Measurements from ENCODE around the gene GALNT10. TPM values are rescaled to one million over a fixed set of nuclear protein-coding genes. Genes with fewer than 3 reads are reported as not detected.

Gene GALNT10
- total RNA-seq, 1 experiment from 2014 or later: 27.8 TPM

- Histone ChIP-seq H3K36me3 (ENCODE audit: control insufficient read depth in 1 of 2, insufficient read depth in 2 of 2, low read length in 2 of 2) (no peaks in the 10 kb centered on the region), H3K4me3 (replicated peaks in 1 of 2; ENCODE audit: low read depth in 1 of 2, low read length in 2 of 2) (no peak overlapping the region), H3K79me2 (ENCODE audit: insufficient read depth, low read length) (no peaks in the 10 kb centered on the region), H3K27ac (ENCODE audit: low read depth, low read length) (no peak overlapping the region), H3K4me1 (ENCODE audit: control insufficient read depth in 1 of 2, insufficient read depth in 2 of 2, low read length in 2 of 2) (peaks cover 3 to 8% of the 10 kb centered on the region in 2 experiments; a peak in 2 of 4 replicates), H3K9me3 (ENCODE audit: control insufficient read depth in 1 of 2, insufficient read depth in 1 of 2, low read depth in 1 of 2, low read length in 2 of 2) (no peaks in the 10 kb centered on the region), H3K9ac (ENCODE audit: low read length) (no peak overlapping the region), H3K9me2 (ENCODE audit: insufficient read depth) (no peaks in the 10 kb centered on the region), H3K4me2 (ENCODE audit: low read length) (no peak overlapping the region), H3K27me3 (ENCODE audit: insufficient read depth, low read length) (no peaks in the 10 kb centered on the region), H2AFZ (ENCODE audit: low read depth, low read length, poor library complexity, severe bottlenecking) (no peak overlapping the region), H4K20me1 (ENCODE audit: insufficient read depth) (no peaks in the 10 kb centered on the region)
- ATAC-seq: no peak
- CTCF ChIA-PET: interaction anchor here (1.5 kb wide), 1 partner anchor 9 kb away, joined by 3 read pairs; the partner anchor contains the start of gene GALNT10
- no peak for TF ChIP-seq CEBPB (IDR thresholded peaks at IDR 0.05; ENCODE audit: low read depth)
- no peak for TF ChIP-seq YY1 (IDR thresholded peaks at IDR 0.05; ENCODE audit: extremely low read depth, insufficient replicate concordance, low read depth, low read length)
- TF ChIP-seq ELF1 (IDR thresholded peaks at IDR 0.05; ENCODE audit: borderline replicate concordance, low read depth): no peak
- TF ChIP-seq TCF7L2 (IDR thresholded peaks at IDR 0.05; ENCODE audit: borderline replicate concordance, extremely low read depth, insufficient read depth, insufficient read length): no peak
- no peak for TF ChIP-seq REST (IDR thresholded peaks at IDR 0.05; ENCODE audit: low read depth)
- no peak for TF ChIP-seq CBX3 (IDR thresholded peaks at IDR 0.05; ENCODE audit: low read depth)
- no peak for TF ChIP-seq CTCF (IDR thresholded peaks at IDR 0.05 in 2 of 3, conservative IDR thresholded peaks at IDR 0.05 in 1 of 3; ENCODE audit: borderline replicate concordance in 1 of 3, insufficient read depth in 1 of 3, low read depth in 2 of 3, low read length in 2 of 3)
- TF ChIP-seq RAD21 (IDR thresholded peaks at IDR 0.05; ENCODE audit: low read depth): no peak
- no peak for TF ChIP-seq POLR2AphosphoS5 (IDR thresholded peaks at IDR 0.05; ENCODE audit: low read depth, low read length)
- no peak for TF ChIP-seq MAX (IDR thresholded peaks at IDR 0.05)
- no peak for TF ChIP-seq SRF (IDR thresholded peaks at IDR 0.05; ENCODE audit: low read depth)
- no peak for TF ChIP-seq ZBTB33 (IDR thresholded peaks at IDR 0.05; ENCODE audit: extremely low read depth, insufficient replicate concordance, low read length)
- no peak for TF ChIP-seq EZH2phosphoT487 (IDR thresholded peaks at IDR 0.05; ENCODE audit: borderline replicate concordance)
- no TSS peak for BruUV-seq (replicated peaks)
- intact Hi-C loops (cut with micrococcal nuclease): loop anchor here (5.0 kb wide), 1 partner anchor 208 kb away; no protein-coding TSS in a partner anchor
- POLR2A ChIA-PET: no interaction called here
- DNase-seq (ENCODE audit: low read depth, low spot score): no peak
- RAD21 ChIA-PET (ENCODE audit: low non-redundant PET in 1 of 2, low total read pairs in 2 of 2, uncharacterized antibody in 2 of 2, unreplicated experiment in 2 of 2): no interaction called here
Measured at GRCh38 chr5:154199263-154199662, 8.7 kb downstream of the GALNT10 start.

Measured in HCT116 (cell line).